PFSK-1 (cell line): Measurements from ENCODE around the gene GRM3.

Experiments
- FOXP2 ChIP-seq: optimal IDR thresholded peaks from 2 replicates; pipeline ENCODE3; 2011; ENCODE audit warnings: borderline replicate concordance, control low read depth, inconsistent platforms; ENCODE audit not compliant: insufficient read depth; ENCODE audit errors: extremely low read length, extremely low read depth
- POLR2AphosphoS5 ChIP-seq: IDR thresholded peaks from 2 replicates; pipeline ENCODE4 v1.6.1; 2012; ENCODE audit warnings: low read depth, mild to moderate bottlenecking, control low read depth, low read length, moderate library complexity
- SIN3A ChIP-seq: IDR thresholded peaks from 2 replicates; pipeline ENCODE4 v1.6.1; 2012; ENCODE audit warnings: mild to moderate bottlenecking, low read length, moderate library complexity, borderline replicate concordance; ENCODE audit not compliant: insufficient read depth
- TAF1 ChIP-seq: IDR thresholded peaks from 2 replicates; pipeline ENCODE4 v1.6.1; 2012; ENCODE audit warnings: low read length, control low read depth, borderline replicate concordance; ENCODE audit not compliant: insufficient read depth
- TF ChIP-seq, protein P1 (sequence below), 2 experiments: IDR thresholded peaks; 2 replicates each; pipeline versions ENCODE4 v1.6.1 to v1.8.0; 2011 to 2012; ENCODE audit warnings: low read depth in 2 of 2, low read length in 2 of 2, control low read depth in 1 of 2, inconsistent platforms in 1 of 2, mild to moderate bottlenecking in 1 of 2, moderate library complexity in 1 of 2; ENCODE audit not compliant: insufficient read depth in 1 of 2

The GRM3 gene

GRCh38 chr7:86837235-86837634 lies 193.5 kb downstream of the GRM3 start:
- no peak for TF ChIP-seq POLR2AphosphoS5
- TF ChIP-seq, protein P1, sequence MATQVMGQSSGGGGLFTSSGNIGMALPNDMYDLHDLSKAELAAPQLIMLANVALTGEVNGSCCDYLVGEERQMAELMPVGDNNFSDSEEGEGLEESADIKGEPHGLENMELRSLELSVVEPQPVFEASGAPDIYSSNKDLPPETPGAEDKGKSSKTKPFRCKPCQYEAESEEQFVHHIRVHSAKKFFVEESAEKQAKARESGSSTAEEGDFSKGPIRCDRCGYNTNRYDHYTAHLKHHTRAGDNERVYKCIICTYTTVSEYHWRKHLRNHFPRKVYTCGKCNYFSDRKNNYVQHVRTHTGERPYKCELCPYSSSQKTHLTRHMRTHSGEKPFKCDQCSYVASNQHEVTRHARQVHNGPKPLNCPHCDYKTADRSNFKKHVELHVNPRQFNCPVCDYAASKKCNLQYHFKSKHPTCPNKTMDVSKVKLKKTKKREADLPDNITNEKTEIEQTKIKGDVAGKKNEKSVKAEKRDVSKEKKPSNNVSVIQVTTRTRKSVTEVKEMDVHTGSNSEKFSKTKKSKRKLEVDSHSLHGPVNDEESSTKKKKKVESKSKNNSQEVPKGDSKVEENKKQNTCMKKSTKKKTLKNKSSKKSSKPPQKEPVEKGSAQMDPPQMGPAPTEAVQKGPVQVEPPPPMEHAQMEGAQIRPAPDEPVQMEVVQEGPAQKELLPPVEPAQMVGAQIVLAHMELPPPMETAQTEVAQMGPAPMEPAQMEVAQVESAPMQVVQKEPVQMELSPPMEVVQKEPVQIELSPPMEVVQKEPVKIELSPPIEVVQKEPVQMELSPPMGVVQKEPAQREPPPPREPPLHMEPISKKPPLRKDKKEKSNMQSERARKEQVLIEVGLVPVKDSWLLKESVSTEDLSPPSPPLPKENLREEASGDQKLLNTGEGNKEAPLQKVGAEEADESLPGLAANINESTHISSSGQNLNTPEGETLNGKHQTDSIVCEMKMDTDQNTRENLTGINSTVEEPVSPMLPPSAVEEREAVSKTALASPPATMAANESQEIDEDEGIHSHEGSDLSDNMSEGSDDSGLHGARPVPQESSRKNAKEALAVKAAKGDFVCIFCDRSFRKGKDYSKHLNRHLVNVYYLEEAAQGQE (IDR thresholded peaks at IDR 0.05; ENCODE audit: insufficient read depth in 1 of 2, low read depth in 2 of 2, low read length in 2 of 2), result no peak
- no peak for TF ChIP-seq TAF1
- no peak for TF ChIP-seq SIN3A

DNA sequence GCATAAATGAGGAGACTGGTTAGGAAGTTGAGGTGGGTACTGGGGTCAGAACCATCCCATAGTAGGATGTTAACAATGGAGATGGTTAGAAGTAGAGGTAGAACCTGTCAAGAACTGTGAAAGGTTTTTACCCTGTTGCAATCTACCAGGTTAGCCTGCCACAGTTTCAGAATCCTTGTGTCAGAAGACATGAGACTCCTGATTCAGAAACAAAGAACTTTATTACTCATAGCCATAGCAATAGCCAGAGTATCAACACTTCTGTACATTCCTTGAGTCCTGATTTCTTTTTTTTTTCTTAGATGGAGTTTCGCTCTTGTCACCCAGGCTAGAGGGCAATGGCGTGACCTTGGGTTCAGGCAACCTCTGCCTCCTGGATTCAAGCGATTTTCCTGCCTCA lies 200.9 kb downstream of the GRM3 start:
- no peak for TF ChIP-seq POLR2AphosphoS5
- TF ChIP-seq FOXP2, result no peak
- TF ChIP-seq SIN3A, result no peak
- TF ChIP-seq TAF1, result no peak
- TF ChIP-seq, protein P1 (IDR thresholded peaks at IDR 0.05; ENCODE audit: insufficient read depth in 1 of 2, low read depth in 2 of 2, low read length in 2 of 2), result no peak

GRCh38 chr7:86846494-86847190 lies 202.9 kb downstream of the GRM3 start:
- TF ChIP-seq SIN3A, result no peak
- TF ChIP-seq TAF1, result no peak
- TF ChIP-seq FOXP2, result no peak
- no peak for TF ChIP-seq POLR2AphosphoS5
- TF ChIP-seq, protein P1 (IDR thresholded peaks at IDR 0.05; ENCODE audit: insufficient read depth in 1 of 2, low read depth in 2 of 2, low read length in 2 of 2), result no peak

- TF ChIP-seq SIN3A (no peak), POLR2AphosphoS5 (no peak), FOXP2 (no peak), TAF1 (no peak)
- TF ChIP-seq, protein P1 (IDR thresholded peaks at IDR 0.05; ENCODE audit: insufficient read depth in 1 of 2, low read depth in 2 of 2, low read length in 2 of 2), result no peak
Observed at GRCh38 chr7:86848226-86848625, 204.5 kb downstream of the GRM3 start.

GRCh38 chr7:86851566-86851965 lies 207.9 kb downstream of the GRM3 start:
- TF ChIP-seq, protein P1 (IDR thresholded peaks at IDR 0.05; ENCODE audit: insufficient read depth in 1 of 2, low read depth in 2 of 2, low read length in 2 of 2), result no peak
- TF ChIP-seq POLR2AphosphoS5 (no peak), TAF1 (no peak), FOXP2 (no peak), SIN3A (no peak)
